Endodermal cell (in vitro differentiated cells): ENCODE measurements around the gene BSN. TPM values are rescaled to one million over a fixed set of nuclear protein-coding genes. Genes with fewer than 3 reads are reported as not detected.
A peak's percentile ranks its signal among the peaks of the same experiment; 100 is the strongest.

ENCODE experiments used
- DNase-seq: peaks from one replicate; pipeline ENCODE4 v3.0.0-alpha.2; 2017
- H3K27ac ChIP-seq: 2 replicates; pipeline ENCODE4 v1.5.1; 2013; ENCODE audit warnings: mild to moderate bottlenecking, low read depth, low read length, moderate library complexity
- H3K27me3 ChIP-seq: 2 replicates; pipeline ENCODE4 v1.6.1; 2013; ENCODE audit warnings: mild to moderate bottlenecking, low read length, moderate library complexity; ENCODE audit not compliant: insufficient read depth, control insufficient read depth, poor library complexity, severe bottlenecking
- H3K36me3 ChIP-seq: 2 replicates; pipeline ENCODE4 v1.7.0; 2013; ENCODE audit warnings: mild to moderate bottlenecking, low read length, moderate library complexity; ENCODE audit not compliant: control insufficient read depth, insufficient read depth
- H3K4me1 ChIP-seq: one replicate; pipeline ENCODE4 v1.7.0; 2013; ENCODE audit warnings: low read length; ENCODE audit not compliant: control insufficient read depth, insufficient read depth
- H3K4me3 ChIP-seq: 2 replicates; pipeline ENCODE4 v1.5.1; 2013; ENCODE audit warnings: mild to moderate bottlenecking, low read length, moderate library complexity
- H3K9ac ChIP-seq: 2 replicates; pipeline ENCODE4 v1.6.1; 2013; ENCODE audit warnings: mild to moderate bottlenecking, low read length, moderate library complexity; ENCODE audit not compliant: poor library complexity, severe bottlenecking; ENCODE audit errors: extremely low read depth
- H3K9me3 ChIP-seq: 2 replicates; pipeline ENCODE4 v1.6.1; 2013; ENCODE audit warnings: mild to moderate bottlenecking, low read length, moderate library complexity; ENCODE audit not compliant: control insufficient read depth
- H3K27ac Mint-ChIP-seq: 2 replicates; pipeline ENCODE4 v1.8.0; 2020; ENCODE audit warnings: mixed read lengths
- H3K27me3 Mint-ChIP-seq: 2 replicates; pipeline ENCODE4 v1.8.0; 2021; ENCODE audit warnings: mild to moderate bottlenecking, mixed read lengths; ENCODE audit not compliant: insufficient read depth
- H3K36me3 Mint-ChIP-seq: 2 replicates; pipeline ENCODE4 v1.8.0; 2020; ENCODE audit warnings: low read depth, mixed read lengths
- H3K4me1 Mint-ChIP-seq: 2 replicates; pipeline ENCODE4 v1.8.0; 2020; ENCODE audit warnings: mixed read lengths
- H3K4me3 Mint-ChIP-seq: 2 replicates; pipeline ENCODE4 v1.8.0; 2020; ENCODE audit warnings: mild to moderate bottlenecking, moderate library complexity, mixed read lengths
- H3K9me3 Mint-ChIP-seq: 2 replicates; pipeline ENCODE4 v1.8.0; 2020; ENCODE audit warnings: mild to moderate bottlenecking, mixed read lengths
- CTCF ChIP-seq: fragments of 200-600 bp; sonication (generic); conservative IDR thresholded peaks from 2 replicates; pipeline ENCODE4 v1.5.0; 2021; ENCODE audit warnings: antibody characterized with exemption, mild to moderate bottlenecking
- WGBS, 2 experiments: methylation state at CpG; one replicate each; pipeline versions ENCODE4 v1.1.5 to v1.1.7; 2013; ENCODE audit warnings: missing lambda C conversion rate in 2 of 2, mixed read lengths in 1 of 2; ENCODE audit not compliant: insufficient coverage in 1 of 2, insufficient read length in 1 of 2; 5-methylcytosine and 5-hydroxymethylcytosine counted together
- total RNA-seq, 2 donors: library from RNA; stranded (reverse); fragmentation: NEBNext Ultra II Directional in 1 of 2; extraction: Animal tissue kit (Norgen Biotek cat#: 25700) in 1 of 2; gene quantifications; 2 replicates in 1 of 2; 3 replicates in 1 of 2; pipeline ENCODE4 v1.2.1, GENCODE V29; 2021

The BSN gene
- total RNA-seq, 2 donors from 2014 or later, result 2.4 to 2.5 TPM

- DNase-seq, result no peak
Measured at GRCh38 chr3:49511639-49512038, 42.6 kb upstream of the BSN start.

GRCh38 chr3:49512781-49513355, 41.4 kb upstream of the BSN start:
- H3K9ac ChIP-seq, result no peak overlapping the region
- H3K27ac Mint-ChIP-seq, result peak overlapping the region; percentile 90
- no peaks in the 10 kb centered on the region for H3K27me3 Mint-ChIP-seq

More at GRCh38 chr3:49511639-49512038, 42.6 kb upstream of the BSN start:
- Mint-ChIP-seq H3K27me3 (no peaks in the 10 kb centered on the region), H3K36me3 (peaks cover 50% of the 10 kb centered on the region), H3K4me3 (no peak overlapping the region), H3K27ac (no peak overlapping the region), H3K9me3 (no peaks in the 10 kb centered on the region), H3K4me1 (peaks cover 11% of the 10 kb centered on the region)
- WGBS, 2 experiments, result 83 to 100% methylated on average over 1 to 2 of the region's 2 CpGs
- Histone ChIP-seq H3K9ac (no peak overlapping the region), H3K36me3 (peaks cover 54% of the 10 kb centered on the region), H3K4me1 (peaks cover 9% of the 10 kb centered on the region), H3K27me3 (no peaks in the 10 kb centered on the region), H3K4me3 (no peak overlapping the region), H3K9me3 (peaks cover 5% of the 10 kb centered on the region), H3K27ac (no peak overlapping the region)
- no peak for TF ChIP-seq CTCF

GRCh38 chr3:49513494-49514124, 40.7 kb upstream of the BSN start:
- peaks cover 65% of the 10 kb centered on the region for H3K36me3 ChIP-seq

More at GRCh38 chr3:49512781-49513355, 41.4 kb upstream of the BSN start:
- no peak for DNase-seq
- Histone ChIP-seq H3K9me3 (peaks cover 5% of the 10 kb centered on the region), H3K27me3 (no peaks in the 10 kb centered on the region), H3K36me3 (peaks cover 63% of the 10 kb centered on the region), H3K4me1 (peaks cover 9% of the 10 kb centered on the region), H3K27ac (no peak overlapping the region), H3K4me3 (no peak overlapping the region)
- Mint-ChIP-seq H3K4me3 (no peak overlapping the region), H3K36me3 (peaks cover 58% of the 10 kb centered on the region), H3K9me3 (no peaks in the 10 kb centered on the region), H3K4me1 (peaks cover 11% of the 10 kb centered on the region)
- TF ChIP-seq CTCF, result no peak
- WGBS, 2 experiments, result 100% methylated on average over 1 of the region's 1 CpG; no CpG with 5 or more reads in 1 of the 2 experiments

More at GRCh38 chr3:49513494-49514124, 40.7 kb upstream of the BSN start:
- no peaks in the 10 kb centered on the region for H3K27me3 ChIP-seq
- H3K4me1 Mint-ChIP-seq, result peaks cover 11% of the 10 kb centered on the region
- WGBS, 2 experiments, result 87 to 96% methylated on average over 4 of the region's 4 CpGs
- peaks cover 5% of the 10 kb centered on the region for H3K9me3 ChIP-seq
- no peak for DNase-seq
- H3K4me1 ChIP-seq, result peaks cover 9% of the 10 kb centered on the region
- peak overlapping the region; percentile 90 for H3K27ac Mint-ChIP-seq
- no peaks in the 10 kb centered on the region for H3K9me3 Mint-ChIP-seq
- H3K27me3 Mint-ChIP-seq, result no peaks in the 10 kb centered on the region
- no peak overlapping the region for H3K4me3 ChIP-seq
- H3K27ac ChIP-seq, result no peak overlapping the region
- no peak overlapping the region for H3K9ac ChIP-seq
- H3K36me3 Mint-ChIP-seq, result peaks cover 61% of the 10 kb centered on the region
- H3K4me3 Mint-ChIP-seq, result no peak overlapping the region
- TF ChIP-seq CTCF, result no peak
